Measurements from ENCODE around the gene C17orf100. TPM values are rescaled to one million over a fixed set of nuclear protein-coding genes. Genes with fewer than 3 reads are reported as not detected.
"Not testable (repeated sequence)": the region's sequence is repeated elsewhere in the genome, so short reads cannot be mapped to it uniquely, and the experiment has no call there.

Gene C17orf100
- total RNA-seq, 4 donors from 2014 or later: 0.56 to 0.79 (median 0.63) TPM

- TF ChIP-seq CTCF (IDR thresholded peaks at IDR 0.05): no peak
- no peak for DNase-seq (ENCODE audit: low spot score)
- no peak for ATAC-seq (ENCODE audit: low FRiP score)
Measured at GRCh38 chr17:6686026-6686425, 34.5 kb downstream of the C17orf100 start.

GRCh38 chr17:6688944-6689343, 37.4 kb downstream of the C17orf100 start:
- TF ChIP-seq CTCF (IDR thresholded peaks at IDR 0.05): no peak
- DNase-seq (ENCODE audit: low spot score): no peak

GRCh38 chr17:6690641-6691040, 39.1 kb downstream of the C17orf100 start:
- no peak for TF ChIP-seq CTCF (IDR thresholded peaks at IDR 0.05)
- ATAC-seq (ENCODE audit: low FRiP score) (no peak), DNase-seq (ENCODE audit: low spot score) (no peak)

More at GRCh38 chr17:6688944-6689343, 37.4 kb downstream of the C17orf100 start:
- ATAC-seq (ENCODE audit: low FRiP score): no peak

- ATAC-seq (ENCODE audit: low FRiP score): no peak
- no peak for DNase-seq (ENCODE audit: low spot score)
- no peak for TF ChIP-seq CTCF (IDR thresholded peaks at IDR 0.05)
Measured at GRCh38 chr17:6691546-6691945, 40.0 kb downstream of the C17orf100 start.

- not testable (repeated sequence) for ATAC-seq (ENCODE audit: low FRiP score); DNase-seq (ENCODE audit: low spot score)
Measured at GRCh38 chr17:6691958-6692357, 40.4 kb downstream of the C17orf100 start.

GRCh38 chr17:6695051-6695450, 43.5 kb downstream of the C17orf100 start:
- ATAC-seq (ENCODE audit: low FRiP score): no peak
- DNase-seq (ENCODE audit: low spot score): no peak
- TF ChIP-seq CTCF (IDR thresholded peaks at IDR 0.05): no peak

- ATAC-seq (ENCODE audit: low FRiP score): no peak
Measured at GRCh38 chr17:6695565-6695964, 44.0 kb downstream of the C17orf100 start.

More at GRCh38 chr17:6695565-6695964, 44.0 kb downstream of the C17orf100 start:
- no peak for TF ChIP-seq CTCF (IDR thresholded peaks at IDR 0.05)
- no peak for DNase-seq (ENCODE audit: low spot score)

All from omental fat pad (tissue), 4 donors.